Fibroblast of skin of right biceps (primary cell): ENCODE results near the gene LDAH.
"Not testable (repeated sequence)": the region's sequence is repeated elsewhere in the genome, so short reads cannot be mapped to it uniquely, and the experiment has no call there.

Experiments
- DNase-seq: peaks from one replicate; pipeline ENCODE4 v3.0.0-alpha.2; 2013

Gene LDAH

DNA sequence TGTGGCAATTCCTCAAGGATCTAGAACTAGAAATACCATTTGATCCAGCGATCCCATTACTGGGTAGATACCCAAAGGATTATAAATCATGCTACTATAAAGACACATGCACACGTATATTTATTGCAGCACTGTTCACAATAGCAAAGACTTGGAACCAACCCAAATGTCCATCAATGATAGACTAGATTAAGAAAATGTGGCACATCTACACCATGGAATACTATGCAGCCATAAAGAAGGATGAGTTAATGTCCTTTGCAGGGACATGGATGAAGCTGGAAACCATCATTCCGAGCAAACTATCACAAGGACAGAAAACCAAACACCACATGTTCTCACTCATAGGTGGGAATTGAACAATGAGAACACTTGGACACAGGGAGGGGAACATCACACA, 106.7 kb downstream of the LDAH start:
- DNase-seq, result not testable (repeated sequence)

GRCh38 chr2:20714412-20714811, 108.5 kb downstream of the LDAH start:
- DNase-seq, result not testable (repeated sequence)

- DNase-seq, result not testable (repeated sequence)
Observed at GRCh38 chr2:20713585-20713984, 109.3 kb downstream of the LDAH start.

DNA sequence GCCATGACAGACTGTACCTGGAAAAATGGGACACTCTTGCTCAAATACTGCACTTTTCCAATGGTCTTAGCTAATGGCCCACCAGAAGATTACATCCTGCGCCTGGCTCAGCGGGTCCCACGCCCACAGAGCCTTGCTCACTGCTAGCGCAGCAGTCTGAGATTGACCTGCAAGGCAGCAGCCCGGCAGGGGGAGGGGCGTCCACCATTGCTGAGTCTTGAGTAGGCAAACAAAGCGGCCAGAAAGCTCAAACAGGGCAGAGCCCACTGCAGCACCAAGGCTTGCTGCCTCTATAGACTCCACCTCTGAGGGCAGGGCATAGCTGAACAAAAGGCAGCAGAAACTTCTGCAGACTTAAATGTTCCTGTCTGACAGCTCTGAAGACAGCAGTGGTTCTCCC, 111.3 kb downstream of the LDAH start:
- not testable (repeated sequence) for DNase-seq

GRCh38 chr2:20707601-20708000, 115.3 kb downstream of the LDAH start:
- no peak for DNase-seq

DNA sequence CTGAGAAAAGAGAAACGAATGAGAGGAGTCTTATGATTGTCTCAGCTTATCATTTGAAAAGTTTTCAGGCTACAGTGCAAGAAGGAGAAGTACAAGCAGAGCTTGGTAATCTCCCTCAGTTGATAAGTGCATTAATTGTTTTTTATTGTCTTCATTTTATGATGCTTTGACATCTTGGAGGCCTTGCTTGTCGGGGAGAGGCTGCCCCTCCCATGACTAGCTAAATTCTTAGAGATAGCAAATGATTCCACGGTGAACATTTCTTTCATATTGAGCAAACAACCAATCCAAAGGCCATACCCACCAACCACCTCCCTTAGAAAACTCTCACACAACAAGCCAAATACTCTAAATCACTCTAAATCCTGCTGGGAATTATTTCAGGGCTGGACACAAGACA, 116.1 kb downstream of the LDAH start:
- DNase-seq, result no peak

GRCh38 chr2:20706217-20706616, 116.7 kb downstream of the LDAH start:
- no peak for DNase-seq

DNA sequence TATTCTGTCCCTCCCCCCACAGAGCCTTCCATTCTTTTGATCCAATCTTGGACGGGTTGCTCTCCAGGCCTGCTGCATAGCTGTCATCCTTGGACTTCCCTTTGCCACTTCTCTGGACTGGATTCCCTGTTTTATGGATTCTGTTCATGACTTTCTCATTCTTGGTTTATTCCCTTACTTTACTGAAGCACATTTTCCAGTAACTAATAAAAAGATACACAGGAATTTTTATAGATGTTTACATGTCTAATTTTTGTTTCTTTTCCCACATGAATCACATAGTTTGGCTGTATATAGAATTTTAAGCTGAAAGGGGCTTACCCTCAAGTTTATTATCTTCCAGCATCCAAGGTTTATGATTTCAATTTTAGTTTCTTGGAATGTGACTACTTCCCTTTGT, 118.0 kb downstream of the LDAH start:
- DNase-seq, result no peak

DNA sequence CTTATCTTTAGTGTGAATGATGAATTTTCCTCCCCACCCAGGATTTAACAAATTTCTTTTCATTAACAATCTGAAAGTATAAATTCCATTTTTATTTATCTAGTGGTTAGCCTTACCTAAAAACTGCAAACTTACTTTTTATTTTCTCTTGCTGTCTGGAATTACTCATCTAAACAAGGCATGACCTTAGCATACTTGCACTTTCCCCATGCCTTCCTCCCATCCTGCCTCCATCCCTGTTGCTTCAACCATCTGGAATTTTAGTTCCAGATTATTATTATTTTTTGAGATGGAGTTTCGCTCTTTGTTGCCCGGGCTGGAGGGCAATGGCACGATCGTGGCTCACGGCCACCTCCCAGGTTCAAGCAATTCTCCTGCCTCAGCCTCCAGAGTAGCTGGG, 120.3 kb downstream of the LDAH start:
- no peak for DNase-seq

DNA sequence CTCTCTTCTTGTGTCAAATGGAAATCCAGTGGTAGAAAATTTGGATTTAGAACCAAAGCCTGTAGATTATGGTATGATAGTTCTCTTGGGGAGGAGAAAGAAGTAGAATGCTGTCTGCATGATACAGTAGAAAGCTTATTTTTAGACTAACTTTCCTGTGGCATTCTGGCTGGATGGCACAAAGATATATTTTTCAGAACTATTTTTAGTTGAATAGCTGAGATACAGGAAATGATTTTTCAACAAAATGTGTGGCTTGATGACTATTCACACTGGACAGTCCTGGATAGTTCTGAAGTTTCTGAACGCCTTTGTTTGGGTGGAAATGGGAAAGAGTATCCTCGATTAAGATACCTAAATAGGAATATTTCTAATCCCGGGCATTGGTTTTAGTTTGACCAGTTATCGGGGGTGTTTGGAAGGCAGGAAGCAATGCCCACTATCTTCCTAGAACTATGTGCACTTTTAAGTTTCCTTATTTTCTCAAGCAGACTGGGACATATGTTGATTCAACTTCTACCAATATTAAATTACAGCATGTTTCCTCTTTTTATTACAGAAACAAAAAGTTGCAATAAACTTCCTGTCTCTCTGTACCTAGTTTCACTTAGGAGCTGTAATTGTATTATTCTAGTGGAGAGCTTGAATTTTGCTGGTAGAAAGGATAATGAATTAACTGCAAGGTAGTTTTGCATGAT, 123.8 kb downstream of the LDAH start:
- no peak for DNase-seq

DNA sequence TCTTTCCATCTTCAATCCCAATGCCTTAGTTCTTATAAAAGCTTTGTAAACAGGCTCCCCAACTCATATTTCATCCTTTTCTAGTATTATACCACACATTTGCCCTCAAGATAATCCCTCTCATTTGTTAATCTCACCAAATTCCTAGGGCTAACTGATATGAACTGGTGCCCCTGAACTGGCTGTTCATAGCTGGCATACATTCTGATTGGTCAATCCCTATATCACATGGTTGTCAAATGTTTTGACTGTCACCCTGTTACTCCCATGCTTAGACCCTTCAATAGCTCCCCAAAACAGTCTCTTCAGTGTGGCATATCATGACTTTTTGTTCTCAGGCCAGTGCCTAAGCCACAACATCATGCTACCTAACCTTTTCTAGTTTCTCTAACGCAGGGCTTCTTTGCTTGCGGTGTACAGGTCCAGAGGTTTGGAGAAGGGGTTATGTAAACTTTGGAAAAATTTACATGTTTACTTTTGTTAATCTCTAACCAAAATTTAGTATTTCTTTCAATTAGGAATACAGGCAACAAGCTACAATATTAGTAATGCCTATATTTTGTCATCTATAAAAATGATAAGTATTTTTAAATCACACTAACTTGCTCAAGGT, 125.5 kb downstream of the LDAH start:
- no peak for DNase-seq

DNA sequence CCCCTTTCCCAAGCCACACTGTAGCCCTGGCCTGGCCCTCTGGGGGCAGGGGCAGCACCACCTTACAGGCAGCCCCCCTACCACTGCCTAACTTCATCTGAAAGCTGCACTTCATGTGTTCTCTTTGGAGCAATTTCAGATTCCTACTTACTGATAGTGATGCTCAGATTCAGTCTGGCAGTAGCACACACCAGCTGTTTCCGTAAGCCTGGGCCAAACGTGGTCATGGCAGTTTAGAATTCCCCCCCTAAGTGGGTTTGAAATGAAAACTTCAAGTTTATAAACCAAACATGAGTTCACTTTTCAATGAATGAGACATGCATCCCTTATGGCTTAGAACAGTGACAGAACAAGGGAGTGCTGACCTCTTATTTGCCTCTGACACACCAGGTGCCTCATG, 126.5 kb downstream of the LDAH start:
- no peak for DNase-seq

GRCh38 chr2:20693317-20693716, 129.6 kb downstream of the LDAH start:
- DNase-seq, result no peak

DNA sequence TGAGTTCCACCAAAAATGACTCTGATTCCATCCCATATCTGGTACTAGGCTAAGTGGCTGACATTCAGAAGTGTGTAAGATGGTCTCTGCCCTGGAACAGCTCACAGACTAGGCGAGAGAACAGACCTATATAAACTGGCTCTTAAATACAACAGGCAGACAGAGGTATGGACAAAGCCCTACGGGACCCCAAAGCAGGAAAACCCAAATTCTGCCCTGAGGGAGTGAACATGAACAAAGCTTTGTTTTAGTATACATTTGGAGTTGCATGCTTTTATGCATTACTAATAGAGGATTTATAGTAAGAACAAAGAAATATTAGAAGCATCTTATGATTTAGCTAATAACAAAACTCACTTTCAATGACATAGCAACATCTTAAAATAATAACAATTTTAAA, 130.8 kb downstream of the LDAH start:
- no peak for DNase-seq

- no peak for DNase-seq
Observed at GRCh38 chr2:20691076-20691734, 131.7 kb downstream of the LDAH start.

GRCh38 chr2:20689428-20690264, 133.3 kb downstream of the LDAH start:
- DNase-seq, result no peak

DNA sequence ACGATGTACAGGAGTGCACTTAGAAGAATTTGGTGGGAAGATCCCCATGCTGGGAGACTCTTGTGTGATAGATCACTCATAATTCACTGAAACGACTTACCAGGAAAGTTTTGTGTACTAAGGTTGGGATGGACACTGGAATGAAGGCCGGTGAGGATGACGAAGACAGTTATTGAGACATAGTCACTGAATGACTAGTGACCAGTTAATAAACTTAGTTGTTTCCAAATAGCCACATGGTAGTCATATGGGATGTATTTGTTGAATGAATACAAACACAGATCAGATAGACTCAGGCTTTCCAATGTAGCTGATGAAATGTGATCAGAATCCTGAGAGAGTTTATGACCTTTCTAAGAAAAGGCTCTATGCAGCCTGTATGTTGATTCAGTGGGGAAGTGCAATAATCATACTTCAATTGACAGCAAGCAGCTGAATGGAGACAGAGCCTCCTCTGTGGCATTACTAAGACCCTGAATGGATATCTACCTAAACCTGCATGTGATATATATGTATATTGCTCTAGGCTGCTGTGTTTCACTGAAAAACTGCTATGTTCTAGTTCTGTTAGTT, 135.6 kb downstream of the LDAH start:
- no peak for DNase-seq

- DNase-seq, result no peak
Observed at GRCh38 chr2:20684581-20685063, 138.3 kb downstream of the LDAH start.

DNA sequence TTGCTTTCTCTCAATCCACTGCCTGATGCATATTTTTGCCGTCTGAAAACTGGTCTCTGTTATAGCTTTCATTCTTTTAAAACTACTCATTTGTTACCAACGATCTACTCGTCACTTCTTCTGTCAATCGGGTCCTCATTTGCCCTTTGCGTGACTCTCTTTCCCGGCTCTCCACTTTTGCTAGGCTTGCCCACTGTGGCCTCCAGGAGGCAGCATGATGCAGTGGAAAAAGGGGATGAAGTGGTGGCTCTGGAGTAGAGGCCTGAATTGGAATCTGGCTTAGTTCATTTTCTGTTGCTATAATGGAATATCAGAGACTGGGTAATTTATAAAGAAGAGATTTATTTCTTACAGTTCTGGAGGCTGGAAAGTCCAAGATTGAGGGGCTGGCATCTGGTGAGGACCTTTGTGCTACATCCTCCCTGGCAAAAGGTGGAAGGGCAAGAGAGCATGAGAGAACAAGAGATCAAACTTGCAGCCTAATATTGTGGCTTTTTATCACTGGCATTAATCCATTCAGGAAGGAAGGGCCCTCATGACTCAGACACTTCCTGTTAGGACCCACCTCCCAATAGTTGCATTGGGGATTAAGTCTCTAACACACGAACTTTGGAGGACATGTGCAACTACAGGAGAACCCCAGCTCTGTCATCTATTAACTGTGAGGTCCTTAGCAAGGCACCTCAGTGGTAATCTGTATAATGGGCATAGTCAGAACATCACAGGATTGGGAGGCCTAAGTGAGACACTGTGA, 140.6 kb downstream of the LDAH start:
- DNase-seq, result peak; percentile 18

GRCh38 chr2:20680744-20681375, 142.0 kb downstream of the LDAH start:
- no peak for DNase-seq

GRCh38 chr2:20678780-20679179, 144.1 kb downstream of the LDAH start:
- no peak for DNase-seq

- no peak for DNase-seq
Observed at GRCh38 chr2:20678086-20678395, 144.9 kb downstream of the LDAH start.
